ENCODE measurements around the gene SERPINI1. TPM values are rescaled to one million over a fixed set of nuclear protein-coding genes. Genes with fewer than 3 reads are reported as not detected.

SERPINI1 gene
- total RNA-seq, 1 donor from 2014 or later, result 10.6 TPM

DNA sequence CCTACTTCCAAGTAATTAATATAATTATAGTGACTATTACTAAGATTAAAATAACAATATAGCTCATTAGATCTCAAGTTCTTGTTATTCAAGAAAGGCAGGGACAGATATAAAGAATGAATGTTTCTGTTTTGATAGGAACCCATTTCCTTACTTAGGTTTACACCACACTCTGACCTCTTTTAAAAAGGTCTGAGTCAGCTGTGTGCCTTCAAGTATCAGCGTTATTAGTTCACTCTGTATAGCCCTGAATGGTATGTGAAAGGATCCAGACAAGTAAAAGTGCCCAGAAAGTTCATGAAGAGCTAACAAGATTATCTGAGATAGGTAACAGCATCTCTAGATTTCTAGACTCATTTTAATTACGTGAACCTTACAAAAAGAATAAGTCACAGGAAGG, 29.7 kb upstream of the SERPINI1 start:
- H3K4me1 ChIP-seq, result no peaks in the 10 kb centered on the region
- no peaks in the 10 kb centered on the region for H3K9me3 ChIP-seq (replicated peaks)
- no peak for DNase-seq
- H3K27me3 ChIP-seq (ENCODE audit: low read depth), result no peaks in the 10 kb centered on the region
- H3K27ac ChIP-seq (replicated peaks), result no peak overlapping the region
- intact Hi-C loops (cut with micrococcal nuclease), result no loop called here
- peaks cover 35% of the 10 kb centered on the region for H3K36me3 ChIP-seq
- TF ChIP-seq, protein P1, sequence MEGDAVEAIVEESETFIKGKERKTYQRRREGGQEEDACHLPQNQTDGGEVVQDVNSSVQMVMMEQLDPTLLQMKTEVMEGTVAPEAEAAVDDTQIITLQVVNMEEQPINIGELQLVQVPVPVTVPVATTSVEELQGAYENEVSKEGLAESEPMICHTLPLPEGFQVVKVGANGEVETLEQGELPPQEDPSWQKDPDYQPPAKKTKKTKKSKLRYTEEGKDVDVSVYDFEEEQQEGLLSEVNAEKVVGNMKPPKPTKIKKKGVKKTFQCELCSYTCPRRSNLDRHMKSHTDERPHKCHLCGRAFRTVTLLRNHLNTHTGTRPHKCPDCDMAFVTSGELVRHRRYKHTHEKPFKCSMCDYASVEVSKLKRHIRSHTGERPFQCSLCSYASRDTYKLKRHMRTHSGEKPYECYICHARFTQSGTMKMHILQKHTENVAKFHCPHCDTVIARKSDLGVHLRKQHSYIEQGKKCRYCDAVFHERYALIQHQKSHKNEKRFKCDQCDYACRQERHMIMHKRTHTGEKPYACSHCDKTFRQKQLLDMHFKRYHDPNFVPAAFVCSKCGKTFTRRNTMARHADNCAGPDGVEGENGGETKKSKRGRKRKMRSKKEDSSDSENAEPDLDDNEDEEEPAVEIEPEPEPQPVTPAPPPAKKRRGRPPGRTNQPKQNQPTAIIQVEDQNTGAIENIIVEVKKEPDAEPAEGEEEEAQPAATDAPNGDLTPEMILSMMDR (IDR thresholded peaks at IDR 0.05; ENCODE audit: borderline replicate concordance), result no peak
- no peak overlapping the region for H3K4me3 ChIP-seq

DNA sequence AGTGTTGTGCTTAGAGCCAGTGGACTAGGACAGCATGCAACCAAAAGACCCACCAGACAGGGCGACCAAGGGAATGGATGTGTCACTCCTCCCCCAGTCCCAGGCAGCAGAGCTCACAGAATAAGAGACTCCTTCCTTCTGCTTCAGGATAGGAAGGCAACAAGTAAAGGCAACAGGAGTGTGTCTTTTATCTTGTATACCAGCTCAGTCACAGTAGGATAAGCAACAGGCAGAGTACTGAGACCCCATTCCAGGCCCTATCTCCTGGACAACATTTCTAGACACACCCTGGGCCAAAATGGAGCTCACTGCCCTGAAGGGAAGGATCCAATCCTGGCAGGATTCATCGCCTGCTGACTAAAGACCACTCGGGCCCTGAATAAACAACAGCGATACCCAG, 25.8 kb upstream of the SERPINI1 start:
- Histone ChIP-seq H3K4me1 (no peaks in the 10 kb centered on the region), H3K27ac (replicated peaks) (no peak overlapping the region), H3K36me3 (peaks cover 23% of the 10 kb centered on the region), H3K9me3 (replicated peaks) (no peaks in the 10 kb centered on the region), H3K27me3 (ENCODE audit: low read depth) (no peaks in the 10 kb centered on the region), H3K4me3 (no peak overlapping the region)
- intact Hi-C loops (cut with micrococcal nuclease), result no loop called here
- DNase-seq, result no peak
- TF ChIP-seq, protein P1 (IDR thresholded peaks at IDR 0.05; ENCODE audit: borderline replicate concordance), result no peak

DNA sequence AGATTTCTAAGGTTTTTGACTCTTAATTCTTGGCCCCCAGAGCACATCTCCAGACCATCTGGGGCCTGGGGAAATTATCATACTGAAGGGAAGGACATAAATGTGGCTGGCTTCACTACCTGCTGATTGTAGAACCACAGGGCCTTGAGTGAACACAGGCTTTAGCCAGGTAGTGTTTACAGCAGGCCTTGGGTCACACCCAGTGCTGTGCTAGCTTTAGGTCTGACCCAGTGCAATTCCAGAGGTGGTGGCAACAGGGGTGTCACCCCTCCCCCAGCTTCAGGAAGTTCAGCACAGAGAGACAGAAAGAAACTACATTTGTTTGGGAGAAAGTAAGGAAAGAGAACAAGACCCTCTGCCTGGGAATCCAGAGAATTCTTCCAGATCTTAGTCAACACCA, 25.0 kb upstream of the SERPINI1 start:
- Histone ChIP-seq H3K4me1 (peaks cover 8% of the 10 kb centered on the region), H3K4me3 (no peak overlapping the region), H3K36me3 (peaks cover 23% of the 10 kb centered on the region), H3K9me3 (replicated peaks) (no peaks in the 10 kb centered on the region), H3K27me3 (ENCODE audit: low read depth) (no peaks in the 10 kb centered on the region), H3K27ac (replicated peaks) (no peak overlapping the region)
- intact Hi-C loops (cut with micrococcal nuclease), result no loop called here
- TF ChIP-seq, protein P1 (IDR thresholded peaks at IDR 0.05; ENCODE audit: borderline replicate concordance), result no peak
- no peak for DNase-seq

DNA sequence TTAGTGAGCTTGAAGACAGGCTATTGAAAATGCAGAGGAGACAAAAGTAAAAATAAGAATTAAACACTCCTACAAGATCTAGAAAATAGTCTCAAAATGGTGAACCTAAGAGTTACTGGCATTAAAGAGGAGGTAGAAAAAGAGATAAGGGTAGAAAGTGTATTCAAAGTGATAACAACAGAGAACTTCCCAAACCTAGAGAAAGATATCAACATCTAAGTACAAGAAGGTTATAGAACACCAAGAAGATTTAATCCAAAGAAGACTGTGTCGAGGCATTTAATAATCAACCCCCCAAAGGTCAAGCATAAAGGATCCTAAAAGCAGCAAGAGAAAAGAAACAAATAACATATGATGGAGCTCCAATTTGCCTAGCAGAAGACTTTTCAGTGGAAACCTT, 24.1 kb upstream of the SERPINI1 start:
- H3K36me3 ChIP-seq, result peaks cover 23% of the 10 kb centered on the region
- no peaks in the 10 kb centered on the region for H3K27me3 ChIP-seq (ENCODE audit: low read depth)
- H3K4me1 ChIP-seq, result peaks cover 9% of the 10 kb centered on the region
- intact Hi-C loops (cut with micrococcal nuclease), result no loop called here
- H3K9me3 ChIP-seq (replicated peaks), result no peaks in the 10 kb centered on the region
- DNase-seq, result no peak
- TF ChIP-seq, protein P1 (IDR thresholded peaks at IDR 0.05; ENCODE audit: borderline replicate concordance), result no peak
- H3K4me3 ChIP-seq, result no peak overlapping the region
- H3K27ac ChIP-seq (replicated peaks), result no peak overlapping the region

DNA sequence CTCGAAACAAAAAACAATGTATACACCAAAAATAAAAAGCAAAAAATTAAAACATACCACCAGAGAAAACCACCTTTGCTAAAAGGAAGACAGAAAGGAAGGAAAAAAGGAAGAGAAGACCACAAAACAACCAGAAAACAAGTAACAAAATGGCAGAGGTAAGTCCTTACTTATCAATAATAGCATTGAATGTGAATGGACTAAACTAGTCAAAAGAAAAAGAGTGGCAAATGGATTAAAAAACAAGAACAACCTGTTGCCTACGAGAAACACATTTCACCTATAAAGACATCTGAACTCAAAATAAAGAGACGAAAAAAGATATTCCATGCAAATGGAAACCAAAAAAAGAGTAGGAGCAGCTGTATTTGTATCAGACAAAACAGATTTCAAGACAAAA, 23.1 kb upstream of the SERPINI1 start:
- no peak for DNase-seq
- Histone ChIP-seq H3K4me3 (no peak overlapping the region), H3K27me3 (ENCODE audit: low read depth) (no peaks in the 10 kb centered on the region), H3K4me1 (peaks cover 19% of the 10 kb centered on the region), H3K9me3 (replicated peaks) (no peaks in the 10 kb centered on the region), H3K36me3 (peaks cover 19% of the 10 kb centered on the region), H3K27ac (replicated peaks) (no peak overlapping the region)
- intact Hi-C loops (cut with micrococcal nuclease), result no loop called here
- TF ChIP-seq, protein P1 (IDR thresholded peaks at IDR 0.05; ENCODE audit: borderline replicate concordance), result no peak

DNA sequence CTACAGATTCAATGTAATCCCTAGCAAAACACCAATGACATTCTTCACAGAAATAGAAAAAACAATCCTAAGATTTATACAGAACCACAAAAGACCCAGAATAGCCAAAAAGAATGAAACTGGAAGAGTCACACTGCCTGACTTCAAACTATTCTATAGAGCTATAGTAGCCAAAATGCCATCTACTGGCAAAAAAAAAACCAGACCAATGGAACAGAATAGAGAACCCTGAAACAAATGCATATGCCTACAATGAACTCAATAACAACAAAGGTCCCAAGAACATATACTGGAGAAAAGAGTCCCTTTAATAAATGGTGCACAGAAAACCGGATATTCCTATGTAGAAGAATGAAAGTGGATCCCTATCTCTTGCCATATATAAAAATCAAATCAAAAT, 20.6 kb upstream of the SERPINI1 start:
- TF ChIP-seq, protein P1 (IDR thresholded peaks at IDR 0.05; ENCODE audit: borderline replicate concordance), result no peak
- intact Hi-C loops (cut with micrococcal nuclease), result no loop called here
- DNase-seq, result no peak
- Histone ChIP-seq H3K9me3 (replicated peaks) (no peaks in the 10 kb centered on the region), H3K4me3 (no peak overlapping the region), H3K4me1 (peaks cover 21% of the 10 kb centered on the region), H3K36me3 (peaks cover 31% of the 10 kb centered on the region), H3K27ac (replicated peaks) (no peak overlapping the region), H3K27me3 (ENCODE audit: low read depth) (no peaks in the 10 kb centered on the region)

Data from left ventricle myocardium inferior (tissue), 1 donor.